Astrocyte (in vitro differentiated cells and primary cell): ENCODE results near the gene SMARCD1. TPM values are rescaled to one million over a fixed set of nuclear protein-coding genes. Genes with fewer than 3 reads are reported as not detected.

ENCODE experiments used
- DNase-seq: peaks from one replicate; pipeline ENCODE4 v3.0.0-alpha.2; 2010; ENCODE audit warnings: low read depth
- FAIRE-seq: peaks from 2 replicates; lab custom pipeline; 2011; peaks lifted over from hg19 to GRCh38; lab: Jason Lieb, UNC
- H2AFZ ChIP-seq: 2 replicates; pipeline ENCODE4 v1.6.0; 2012; ENCODE audit warnings: low read depth, low read length, inconsistent platforms
- H3K27ac ChIP-seq: 2 replicates; pipeline ENCODE4 v1.5.1; 2011; ENCODE audit warnings: low read depth, low read length, inconsistent platforms
- H3K27me3 ChIP-seq: 2 replicates; pipeline ENCODE4 v1.6.0; 2011; ENCODE audit warnings: low read length, inconsistent platforms; ENCODE audit not compliant: insufficient read depth
- H3K36me3 ChIP-seq: 2 replicates; pipeline ENCODE4 v1.5.1; 2011; ENCODE audit warnings: low read length, inconsistent platforms; ENCODE audit not compliant: insufficient read depth
- H3K4me1 ChIP-seq: 2 replicates; pipeline ENCODE4 v1.5.1; 2011; ENCODE audit warnings: low read length, inconsistent platforms; ENCODE audit not compliant: insufficient read depth
- H3K4me2 ChIP-seq: 2 replicates; pipeline ENCODE4 v1.6.0; 2012; ENCODE audit warnings: low read length, inconsistent platforms
- H3K4me3 ChIP-seq: 2 replicates; pipeline ENCODE4 v1.5.1; 2011; ENCODE audit warnings: low read depth, mild to moderate bottlenecking, low read length, inconsistent platforms; ENCODE audit not compliant: insufficient read depth
- H3K79me2 ChIP-seq: 2 replicates; pipeline ENCODE4 v1.6.0; 2012; ENCODE audit warnings: mild to moderate bottlenecking, low read length, inconsistent platforms; ENCODE audit not compliant: insufficient read depth
- H3K9ac ChIP-seq: 2 replicates; pipeline ENCODE4 v1.6.0; 2012; ENCODE audit warnings: mild to moderate bottlenecking, low read length, inconsistent platforms
- H3K9me3 ChIP-seq: 2 replicates; pipeline ENCODE4 v1.5.1; 2012; ENCODE audit warnings: low read depth, mild to moderate bottlenecking, low read length, inconsistent platforms; ENCODE audit not compliant: insufficient read depth
- H4K20me1 ChIP-seq: 2 replicates; pipeline ENCODE4 v1.6.0; 2012; ENCODE audit warnings: low read length, inconsistent platforms; ENCODE audit not compliant: insufficient read depth
- H3K27ac Mint-ChIP-seq: one replicate; pipeline ENCODE4 v1.8.0; 2021; ENCODE audit warnings: mild to moderate bottlenecking, mixed read lengths; ENCODE audit not compliant: unreplicated experiment
- H3K27me3 Mint-ChIP-seq: one replicate; pipeline ENCODE4 v1.8.0; 2021; ENCODE audit warnings: low read depth, mixed read lengths; ENCODE audit not compliant: unreplicated experiment
- H3K36me3 Mint-ChIP-seq: one replicate; pipeline ENCODE4 v1.8.0; 2021; ENCODE audit warnings: low read depth, mixed read lengths; ENCODE audit not compliant: unreplicated experiment
- H3K4me1 Mint-ChIP-seq: one replicate; pipeline ENCODE4 v1.8.0; 2021; ENCODE audit warnings: low read depth, mixed read lengths; ENCODE audit not compliant: unreplicated experiment
- H3K4me3 Mint-ChIP-seq: one replicate; pipeline ENCODE4 v1.8.0; 2021; ENCODE audit warnings: mild to moderate bottlenecking, moderate library complexity, mixed read lengths; ENCODE audit not compliant: unreplicated experiment
- H3K9me3 Mint-ChIP-seq: one replicate; pipeline ENCODE4 v1.8.0; 2021; ENCODE audit warnings: mild to moderate bottlenecking, mixed read lengths; ENCODE audit not compliant: unreplicated experiment
- CTCF ChIP-seq: IDR thresholded peaks from 2 replicates; pipeline ENCODE4 v1.5.1; 2011; ENCODE audit warnings: low read depth, mild to moderate bottlenecking, inconsistent platforms, low read length, moderate library complexity; ENCODE audit not compliant: insufficient read depth
- EZH2 ChIP-seq: IDR thresholded peaks from 2 replicates; pipeline ENCODE4 v1.6.1; 2012; ENCODE audit warnings: mild to moderate bottlenecking, low read length, inconsistent platforms; ENCODE audit not compliant: insufficient read depth
- total RNA-seq: library from RNA; stranded (reverse); gene quantifications from 2 replicates; pipeline ENCODE4 v1.2.1, GENCODE V29; 2021

SMARCD1 gene
- total RNA-seq, 1 donor from 2014 or later = 64.4 TPM

GRCh38 chr12:50072198-50072907, 12.8 kb upstream of the SMARCD1 start:
- peaks cover 6% of the 10 kb centered on the region for H3K27me3 Mint-ChIP-seq
- H3K4me1 Mint-ChIP-seq = peaks cover 17% of the 10 kb centered on the region
- H3K9me3 Mint-ChIP-seq = peaks cover 2% of the 10 kb centered on the region
- TF ChIP-seq EZH2 (no peak), CTCF (no peak)
- H3K36me3 Mint-ChIP-seq = no peaks in the 10 kb centered on the region
- Histone ChIP-seq H3K36me3 (no peaks in the 10 kb centered on the region), H3K4me2 (no peak overlapping the region), H3K27ac (no peak overlapping the region), H3K9me3 (no peaks in the 10 kb centered on the region), H3K4me3 (no peak overlapping the region), H3K79me2 (no peaks in the 10 kb centered on the region), H3K9ac (no peak overlapping the region), H4K20me1 (no peaks in the 10 kb centered on the region), H2AFZ (no peak overlapping the region), H3K27me3 (no peaks in the 10 kb centered on the region), H3K4me1 (peaks cover 7% of the 10 kb centered on the region)
- peak overlapping the region; percentile 54 for H3K4me3 Mint-ChIP-seq
- no peak for FAIRE-seq
- DNase-seq = no peak
- peak overlapping the region; percentile 47 for H3K27ac Mint-ChIP-seq

GRCh38 chr12:50073206-50073605, 11.9 kb upstream of the SMARCD1 start:
- H3K27ac Mint-ChIP-seq = no peak overlapping the region

More at GRCh38 chr12:50073206-50073605, 11.9 kb upstream of the SMARCD1 start:
- Histone ChIP-seq H3K4me3 (no peak overlapping the region), H3K27ac (no peak overlapping the region), H2AFZ (no peak overlapping the region), H3K4me1 (peaks cover 7% of the 10 kb centered on the region), H3K27me3 (no peaks in the 10 kb centered on the region), H3K79me2 (no peaks in the 10 kb centered on the region), H3K9me3 (no peaks in the 10 kb centered on the region), H4K20me1 (no peaks in the 10 kb centered on the region), H3K4me2 (no peak overlapping the region), H3K36me3 (no peaks in the 10 kb centered on the region), H3K9ac (no peak overlapping the region)
- peaks cover 13% of the 10 kb centered on the region for H3K27me3 Mint-ChIP-seq
- H3K36me3 Mint-ChIP-seq = no peaks in the 10 kb centered on the region
- H3K4me3 Mint-ChIP-seq = no peak overlapping the region
- peaks cover 17% of the 10 kb centered on the region for H3K4me1 Mint-ChIP-seq
- DNase-seq = no peak
- H3K9me3 Mint-ChIP-seq = peaks cover 2% of the 10 kb centered on the region
- TF ChIP-seq EZH2 (no peak), CTCF (no peak)
- FAIRE-seq = no peak
